Stimulated activated CD4-positive, alpha-beta T cell treated with anti-CD3 and anti-CD28 coated beads, Interleukin-2, amount 100 ng/mL, for 4 hours (primary cell): ENCODE measurements around the gene PACSIN2.
"Not testable (repeated sequence)": the region's sequence is repeated elsewhere in the genome, so short reads cannot be mapped to it uniquely, and the experiment has no call there.

ENCODE experiments used
- DNase-seq: peaks from one replicate; pipeline ENCODE4 v3.0.0-alpha.2; 2020; ENCODE audit warnings: low read depth

The PACSIN2 gene

DNA sequence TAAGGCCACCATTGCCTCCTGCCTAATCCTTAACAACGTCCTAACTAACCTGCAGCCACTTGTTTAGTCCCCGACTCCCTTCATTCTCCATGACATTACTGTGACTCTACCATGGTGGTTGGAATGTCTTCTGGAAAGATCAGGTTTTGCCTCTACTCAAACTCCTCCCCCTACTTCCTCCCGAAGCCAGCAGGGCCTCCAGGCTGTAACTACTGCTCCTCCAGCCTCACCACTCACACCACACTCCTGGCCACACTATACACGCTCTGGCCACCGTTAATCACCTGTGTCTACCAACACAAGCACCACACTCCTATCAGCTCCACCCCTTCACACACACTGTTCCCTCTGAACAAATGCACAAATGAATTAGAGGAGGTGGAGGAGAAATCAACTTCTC, 69.2 kb downstream of the PACSIN2 start:
- DNase-seq: no peak

DNA sequence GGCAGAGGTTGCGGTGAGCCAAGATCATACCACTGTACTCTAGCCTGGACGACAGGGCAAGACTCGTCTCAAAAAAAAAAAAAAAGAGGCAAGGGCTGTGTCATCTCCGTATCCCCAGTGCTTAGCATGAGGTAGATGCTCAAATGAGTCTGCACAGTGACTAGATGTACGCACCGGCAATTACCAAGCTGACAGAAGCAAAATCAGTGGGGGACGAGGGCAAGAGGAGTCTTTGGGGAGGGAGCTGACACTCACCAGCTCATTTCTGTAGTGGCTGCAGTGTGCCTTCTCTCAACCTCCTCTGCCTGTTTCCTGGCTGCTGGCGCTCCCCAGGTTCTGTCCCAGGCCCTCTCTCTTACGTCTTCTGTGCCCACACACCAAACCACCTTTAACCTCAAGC, 69.9 kb downstream of the PACSIN2 start:
- no peak for DNase-seq

DNA sequence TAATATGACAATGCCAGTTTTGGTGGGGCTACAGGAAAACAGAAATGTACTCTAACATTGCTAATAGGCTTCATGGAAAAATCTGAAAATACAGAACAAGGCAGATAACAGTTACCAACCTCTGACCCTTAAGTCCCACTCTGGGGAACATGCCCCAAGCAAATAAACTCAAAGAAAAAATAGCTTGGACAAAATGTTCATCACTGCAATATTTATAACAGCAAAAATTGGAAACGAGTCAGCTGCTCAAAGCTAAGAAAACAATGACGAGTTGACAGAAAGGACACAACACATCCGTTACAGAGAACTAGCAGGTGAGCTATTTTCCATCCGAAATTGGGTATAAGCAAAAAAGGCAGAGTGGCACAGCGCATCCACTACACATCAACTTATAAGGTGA, 70.5 kb downstream of the PACSIN2 start:
- no peak for DNase-seq

DNA sequence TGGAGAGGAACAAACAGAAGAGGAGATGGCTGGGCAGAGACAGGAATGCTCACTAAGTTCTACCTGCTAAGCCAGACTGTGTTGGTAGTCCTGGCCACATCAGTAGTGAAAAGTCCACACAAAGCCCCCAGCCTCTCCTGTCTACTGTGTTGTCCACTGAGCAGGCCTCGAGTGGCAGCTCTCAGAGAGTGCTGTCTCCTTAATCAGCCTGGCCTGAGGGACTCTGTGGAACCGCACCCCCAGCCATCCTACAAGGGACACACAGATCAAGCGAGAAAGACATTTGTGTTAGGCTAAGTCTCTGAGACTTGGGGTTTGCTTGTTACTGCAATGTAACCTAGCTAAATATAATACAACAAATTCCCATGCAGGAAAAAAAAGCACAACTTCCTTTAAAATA, 71.0 kb downstream of the PACSIN2 start:
- no peak for DNase-seq

DNA sequence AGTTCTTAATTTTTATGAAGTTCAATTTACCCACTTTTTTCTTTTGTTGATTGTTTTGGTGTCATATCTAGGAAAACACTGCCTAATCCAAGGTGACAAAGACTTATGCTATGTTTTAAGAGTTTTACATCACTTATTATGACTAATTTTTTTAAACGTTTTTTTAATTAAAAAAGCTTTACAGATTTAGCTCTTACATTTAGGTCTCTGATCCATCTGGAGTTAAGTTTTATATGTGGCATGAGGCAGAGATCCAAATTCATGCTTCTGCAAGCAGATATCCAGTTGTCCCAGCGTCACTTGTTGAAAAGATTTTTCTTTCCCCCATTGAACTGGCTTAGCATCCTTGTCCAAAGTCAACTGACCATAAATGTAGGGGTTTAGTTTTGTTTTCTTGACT, 72.6 kb downstream of the PACSIN2 start:
- DNase-seq: no peak

DNA sequence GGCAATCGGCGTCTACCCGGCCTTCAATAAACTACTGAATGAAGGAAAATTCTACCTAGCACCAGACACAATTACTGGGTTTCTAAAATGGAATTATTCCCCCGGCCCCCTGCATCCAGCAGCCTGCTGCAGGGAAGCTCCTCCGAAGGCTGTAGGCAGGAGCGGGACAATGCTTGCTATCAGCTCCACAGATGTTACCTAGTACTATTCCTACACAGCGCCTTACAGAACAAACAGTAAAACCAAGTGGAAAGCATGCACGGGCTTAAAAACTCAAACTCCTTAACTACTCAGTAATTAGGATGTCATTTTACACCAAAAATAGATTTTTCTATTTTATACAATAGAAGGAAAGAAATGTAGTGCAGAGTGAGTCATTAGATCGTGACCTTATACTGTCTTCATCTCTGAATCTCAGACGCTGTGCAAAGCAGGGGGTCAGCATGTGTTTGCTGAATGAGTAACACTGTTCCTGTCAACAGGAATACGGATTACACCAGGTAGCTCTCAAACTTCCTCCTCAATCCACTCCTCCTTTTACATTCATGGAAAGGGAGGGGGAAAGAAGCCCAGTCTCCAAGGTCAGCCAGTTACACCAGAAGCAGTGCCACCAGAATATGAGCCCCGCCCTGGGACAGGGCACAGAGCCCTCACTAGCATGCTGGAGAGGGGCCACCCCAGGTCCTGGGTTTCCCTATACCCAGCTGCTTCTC, 74.9 kb downstream of the PACSIN2 start:
- no peak for DNase-seq

DNA sequence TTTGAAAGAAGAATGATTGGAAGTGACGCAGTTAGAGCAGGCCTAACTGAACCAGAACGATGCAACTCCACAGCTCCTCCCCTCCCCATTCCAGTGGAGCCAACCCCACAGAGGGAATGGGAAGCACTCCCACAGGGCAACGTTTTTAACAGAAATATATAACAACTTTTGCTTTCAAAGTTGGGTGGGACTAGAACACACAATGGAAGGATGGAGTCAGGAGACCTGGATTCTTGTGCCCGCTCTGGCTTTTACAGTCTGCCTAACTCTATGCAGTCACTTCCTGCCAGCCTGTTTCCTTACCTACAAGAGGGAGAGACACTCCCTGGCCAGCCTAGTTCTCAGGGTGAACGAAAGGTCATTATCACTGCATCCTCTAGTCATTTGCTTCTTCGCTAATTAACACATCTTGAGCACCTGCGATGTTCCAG, 75.5 kb downstream of the PACSIN2 start:
- DNase-seq: no peak

DNA sequence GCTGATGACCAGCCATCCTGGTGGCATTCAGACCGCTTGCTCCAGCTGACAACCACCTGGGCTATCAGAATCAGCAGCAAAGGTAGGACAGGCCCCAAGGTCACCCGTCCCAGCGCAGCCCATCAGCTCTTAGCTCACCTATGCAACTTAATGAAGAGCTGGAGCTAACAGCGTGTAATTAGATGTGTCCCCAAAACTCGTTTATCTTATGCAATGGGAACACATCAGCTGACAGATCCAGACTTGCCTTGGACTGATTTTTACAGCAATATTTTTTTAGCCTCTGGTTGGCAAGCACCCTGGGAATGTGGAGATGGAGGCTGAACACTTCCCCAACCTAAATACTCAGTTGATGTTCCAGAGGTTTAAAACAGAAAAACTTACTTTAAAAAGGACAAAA, 76.0 kb downstream of the PACSIN2 start:
- DNase-seq: no peak

DNA sequence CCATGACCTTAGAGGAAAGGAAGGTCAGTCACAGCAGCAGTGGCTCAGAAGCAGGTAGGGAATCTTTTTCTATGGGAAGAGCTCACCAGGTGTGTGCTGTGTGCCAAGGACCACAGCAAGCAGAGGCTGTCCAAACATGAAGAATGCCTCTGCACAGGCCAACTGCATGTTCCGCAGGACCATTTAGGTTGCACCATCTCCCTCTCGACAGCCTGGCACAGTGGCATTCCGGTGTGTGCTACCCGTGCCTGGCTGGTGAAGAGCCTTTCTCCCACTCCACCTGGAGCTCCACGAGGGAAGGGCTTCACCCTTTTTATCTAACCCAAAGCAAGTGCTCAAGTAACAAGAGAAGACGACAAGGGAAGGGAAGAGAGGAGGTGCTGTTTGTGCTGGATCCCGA, 76.5 kb downstream of the PACSIN2 start:
- DNase-seq: no peak

DNA sequence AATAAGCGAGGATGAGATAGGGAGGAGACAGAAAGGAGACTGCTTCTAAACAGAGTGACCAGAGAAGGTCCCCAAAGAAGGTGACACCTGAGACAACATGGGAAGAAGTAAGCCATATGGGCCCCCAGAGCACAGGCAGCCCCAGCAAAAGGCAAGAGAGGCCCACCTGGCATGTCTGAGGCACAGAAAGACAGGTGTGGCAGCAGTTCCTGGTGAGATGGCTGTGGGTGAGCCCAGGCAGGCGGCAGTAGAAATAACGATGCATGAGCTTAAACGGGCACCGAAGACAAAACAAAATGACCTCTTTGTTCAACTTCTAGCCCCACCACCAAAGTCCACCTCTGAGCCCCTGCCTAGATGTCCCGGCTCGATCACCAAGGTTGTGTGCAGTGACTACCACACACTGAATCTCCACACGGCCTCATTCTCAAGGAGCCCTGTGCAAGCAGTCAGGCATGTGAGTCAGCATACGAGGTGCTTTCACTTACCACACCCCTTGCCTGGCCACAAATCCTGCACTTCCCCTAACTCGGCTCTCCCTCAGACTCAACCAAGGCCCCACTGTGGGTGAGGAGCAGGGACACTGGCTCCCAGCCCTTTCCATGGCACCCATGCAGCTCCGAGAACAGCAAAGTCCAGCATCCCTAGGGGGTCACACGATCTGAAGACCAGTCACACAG, 77.6 kb downstream of the PACSIN2 start:
- DNase-seq: no peak

DNA sequence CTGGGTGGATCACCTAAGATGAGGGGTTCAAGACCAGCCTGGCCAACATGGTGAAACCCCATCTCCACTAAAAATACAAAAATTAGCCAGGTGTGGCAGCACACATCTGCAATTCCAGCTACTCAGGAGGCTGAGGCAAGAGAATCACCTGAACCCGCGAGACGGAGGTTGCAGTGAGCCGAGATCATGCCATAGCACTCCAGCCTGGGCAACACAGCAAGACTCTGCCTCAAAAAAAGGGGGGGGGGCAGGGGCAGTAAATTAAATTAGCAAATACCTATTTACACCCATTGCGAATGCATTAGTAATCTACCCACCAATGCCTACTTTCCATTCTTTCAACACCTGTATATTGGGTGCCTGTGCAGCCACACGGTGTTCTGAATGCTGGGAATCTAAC, 78.3 kb downstream of the PACSIN2 start:
- DNase-seq: not testable (repeated sequence)

DNA sequence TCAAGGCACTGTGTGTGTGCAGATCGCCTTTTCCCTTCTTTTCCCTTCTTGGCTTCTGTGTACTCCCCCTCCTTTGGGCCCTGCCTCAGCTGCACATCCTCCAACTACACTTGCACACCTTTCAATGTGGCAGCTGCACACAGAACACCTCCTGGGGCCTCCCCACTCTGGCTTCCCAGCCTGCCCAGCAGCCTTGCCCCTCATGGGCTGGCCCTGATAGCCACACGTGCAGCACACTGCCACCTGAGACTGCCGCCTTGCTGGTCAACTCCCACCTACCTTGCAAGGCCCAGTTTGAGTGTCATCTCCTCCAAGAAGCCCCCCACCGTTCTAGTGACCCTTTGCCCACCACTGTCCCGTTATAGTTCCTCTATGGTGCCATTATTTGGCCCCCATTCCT, 80.6 kb downstream of the PACSIN2 start:
- DNase-seq: no peak

DNA sequence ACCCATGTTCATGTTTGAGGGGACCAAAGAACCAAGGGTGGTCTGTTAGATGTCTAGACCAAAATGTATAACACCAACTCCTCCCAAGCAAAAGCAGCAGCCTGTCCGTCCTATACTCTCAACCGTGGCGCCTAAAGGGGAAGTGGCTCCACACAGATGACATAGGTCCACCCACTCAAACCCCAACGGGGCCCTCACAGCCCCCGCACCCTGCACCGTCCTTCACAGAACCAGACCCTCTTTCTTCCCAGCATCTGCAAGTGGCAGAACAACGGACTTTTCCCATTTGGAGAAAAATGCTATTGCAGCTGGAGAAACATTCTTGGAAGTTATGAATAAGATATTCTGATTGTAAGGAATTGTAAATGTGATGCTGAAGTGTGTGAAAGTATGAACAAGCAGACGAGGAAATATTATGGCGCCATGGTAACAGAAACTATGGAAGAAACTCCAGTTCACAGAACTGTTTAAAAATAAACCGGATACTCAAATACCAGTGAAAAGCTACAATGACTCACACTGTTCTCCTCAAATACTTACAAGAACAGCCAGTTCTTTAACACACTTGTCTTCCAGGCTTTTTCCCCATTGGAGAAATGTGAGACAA, 81.4 kb downstream of the PACSIN2 start:
- no peak for DNase-seq

DNA sequence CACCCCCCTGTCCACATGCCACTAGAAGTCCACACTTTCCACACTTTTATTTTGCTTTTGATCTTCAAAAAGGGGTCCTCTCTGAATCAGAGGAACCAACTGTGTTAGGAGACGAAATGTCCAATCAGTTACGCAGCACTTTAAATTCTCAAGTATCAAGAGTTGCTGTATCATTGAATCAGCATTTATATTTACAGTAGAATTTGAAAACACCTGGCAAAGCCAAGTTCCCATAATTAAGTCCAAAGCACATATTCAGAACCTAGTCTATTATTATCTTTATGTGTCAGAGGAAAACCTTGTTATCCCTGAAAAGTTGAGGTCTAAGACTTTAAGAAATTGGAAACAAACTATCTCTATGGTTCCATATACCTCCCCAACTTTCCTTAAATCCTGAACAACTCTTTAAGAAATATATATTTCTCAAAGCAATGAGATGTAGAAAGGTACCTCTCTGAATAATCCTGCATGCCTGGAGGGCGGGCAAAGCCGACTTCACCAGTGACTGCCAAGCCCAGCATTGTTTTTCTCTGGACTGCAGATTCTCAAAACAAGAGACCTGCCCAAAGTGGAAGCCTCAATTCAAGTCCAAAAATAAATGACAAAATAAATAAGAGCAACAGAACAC, 82.0 kb downstream of the PACSIN2 start:
- DNase-seq: no peak

DNA sequence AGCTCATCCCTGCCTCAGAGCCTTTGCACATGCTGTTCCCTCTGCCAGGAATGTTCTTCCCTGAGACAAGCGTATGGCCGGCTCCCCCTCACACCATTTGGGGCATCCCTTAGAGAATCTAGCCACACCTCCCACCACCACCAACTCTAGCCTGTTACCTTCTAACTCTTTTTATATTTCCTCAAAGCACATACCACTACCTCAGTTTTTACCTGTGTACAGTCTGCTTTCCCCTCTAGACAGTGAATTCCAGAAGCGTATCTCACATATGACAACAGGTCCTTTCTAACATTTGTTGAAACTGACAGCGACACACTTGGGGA, 82.8 kb downstream of the PACSIN2 start:
- no peak for DNase-seq

DNA sequence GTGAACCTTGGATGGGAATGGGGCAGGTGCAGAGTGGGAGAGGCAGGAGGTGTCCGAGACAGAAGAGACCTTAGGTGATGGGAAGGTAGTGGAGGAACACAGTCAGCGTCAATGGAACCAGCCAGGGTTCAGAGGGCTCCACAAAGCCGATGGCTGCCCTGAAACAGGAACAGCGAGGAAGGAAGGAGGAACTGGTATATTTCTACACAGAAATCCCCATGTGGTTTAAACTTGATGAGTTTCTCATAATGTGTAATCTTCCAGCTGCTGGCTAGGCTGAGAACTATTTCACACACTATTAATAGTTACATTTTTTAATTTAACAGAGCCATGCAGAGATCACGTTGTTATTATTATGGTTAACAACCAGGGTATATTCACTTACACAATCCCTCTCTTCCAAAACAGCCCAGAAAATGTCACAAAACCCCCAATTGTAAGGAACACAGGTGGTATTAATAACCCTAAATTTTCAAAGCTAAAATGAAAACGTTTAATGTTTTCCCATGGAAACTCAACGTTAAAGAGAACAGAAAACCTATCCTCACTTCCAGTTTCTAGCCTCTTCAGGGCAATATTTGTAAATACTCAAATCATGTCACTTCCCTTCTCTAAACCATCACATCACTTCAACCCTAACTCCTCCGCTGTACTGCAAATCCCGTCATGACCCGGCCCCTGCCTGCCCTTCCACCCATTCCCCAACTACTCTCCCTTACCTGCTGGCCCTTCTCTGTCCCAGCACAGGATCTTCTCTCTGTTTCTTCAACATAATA, 83.3 kb downstream of the PACSIN2 start:
- no peak for DNase-seq

DNA sequence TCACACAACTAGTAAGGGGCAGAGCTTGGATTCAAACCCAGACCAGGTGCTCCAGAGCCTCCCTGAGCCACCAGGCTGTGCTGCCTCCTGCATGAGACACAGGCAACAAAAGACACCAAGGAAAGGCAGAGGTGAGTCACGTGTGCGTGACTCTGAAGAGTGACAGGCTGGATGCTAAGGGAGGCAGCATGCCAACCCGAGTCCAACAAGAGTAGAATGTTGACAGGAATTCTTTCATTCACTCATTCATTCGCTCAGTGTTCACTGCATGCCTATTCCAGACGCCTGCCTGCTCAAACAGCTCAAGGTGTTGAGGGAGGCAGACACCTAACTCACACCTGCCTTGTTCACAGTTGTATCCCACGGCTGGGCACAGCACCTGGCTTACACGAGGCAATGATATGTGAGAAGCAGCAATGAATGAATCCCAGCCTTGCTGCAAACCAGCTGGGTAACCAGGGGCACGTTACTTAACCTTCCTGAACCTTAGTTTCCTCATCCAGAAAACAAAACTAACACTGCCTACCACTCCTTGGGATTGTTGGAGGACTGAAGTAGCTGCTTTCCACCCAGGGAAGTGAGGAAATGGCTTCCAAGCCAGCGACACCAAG, 84.0 kb downstream of the PACSIN2 start:
- DNase-seq: no peak

DNA sequence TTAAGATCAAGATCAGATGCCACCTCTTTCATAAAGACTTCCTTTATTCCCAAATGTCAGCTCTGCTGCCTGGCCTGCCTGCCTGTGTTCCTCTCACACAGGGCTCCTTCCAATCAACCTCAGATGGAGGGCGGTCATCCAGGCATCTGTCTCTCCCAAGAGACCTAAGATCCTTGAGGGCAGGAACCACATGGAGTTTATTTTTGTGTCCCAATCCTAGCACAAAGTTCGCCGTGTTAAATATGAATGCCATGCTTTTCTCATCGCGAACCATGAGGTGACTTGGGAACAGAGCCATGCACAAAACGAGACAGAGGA, 85.2 kb downstream of the PACSIN2 start:
- no peak for DNase-seq

DNA sequence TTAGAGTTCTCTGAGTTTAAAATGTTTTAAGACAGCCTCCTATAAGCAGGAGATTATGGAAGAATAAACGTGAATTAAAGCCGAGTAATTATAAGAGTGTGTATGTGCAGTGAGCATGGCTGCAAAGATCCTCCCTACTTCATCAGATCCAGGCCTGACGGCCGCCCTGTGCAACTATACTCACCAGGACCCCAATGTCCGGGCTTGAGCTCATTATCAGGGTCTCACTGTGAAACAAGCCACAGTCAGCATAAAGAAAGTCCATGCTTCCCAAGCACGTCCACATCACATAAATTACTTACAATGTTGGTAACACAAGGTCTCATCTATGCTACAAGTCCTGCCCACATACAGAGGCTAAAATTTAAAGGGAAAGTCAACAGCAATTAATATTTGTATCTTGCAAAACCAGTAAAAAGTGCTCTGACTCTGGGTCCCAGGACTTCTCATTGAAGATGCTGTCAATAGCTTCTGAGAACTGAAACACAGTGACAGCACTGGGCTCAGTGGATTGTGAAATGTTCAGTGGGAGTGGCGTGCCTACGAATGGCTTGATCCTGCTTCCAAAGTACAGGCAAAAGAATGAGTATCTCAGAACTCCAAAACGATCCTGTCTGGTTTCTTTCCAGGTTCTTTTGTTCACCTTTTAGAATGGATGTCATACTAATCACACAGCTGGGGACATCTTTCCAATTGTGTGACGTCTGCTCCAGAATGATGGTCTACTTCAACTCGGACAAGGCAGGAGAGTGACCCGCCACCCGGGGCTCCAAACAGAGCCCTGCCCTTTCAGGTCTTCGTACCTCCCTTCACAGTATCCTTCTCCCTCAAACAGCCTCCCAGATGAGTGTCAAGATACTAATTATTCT, 85.7 kb downstream of the PACSIN2 start:
- DNase-seq: no peak

DNA sequence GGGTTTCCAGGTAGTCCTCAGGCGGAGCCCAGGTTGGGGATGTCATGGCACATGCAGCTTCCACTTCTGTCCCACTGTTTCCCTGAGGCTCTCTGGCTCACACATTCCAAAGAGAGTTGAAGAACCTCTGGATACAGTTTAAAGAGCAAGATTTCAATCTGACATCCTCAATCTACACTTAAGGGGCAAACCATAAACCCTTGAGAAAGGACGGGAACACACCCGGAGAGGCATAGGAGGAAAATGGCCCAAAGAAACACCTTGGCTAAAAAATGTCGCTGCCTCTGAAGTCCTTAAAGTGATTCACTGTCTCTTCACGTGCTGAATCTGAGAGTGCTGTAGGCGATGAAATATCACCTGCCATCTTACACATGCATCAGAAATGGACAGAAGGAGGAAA, 87.0 kb downstream of the PACSIN2 start:
- DNase-seq: no peak

DNA sequence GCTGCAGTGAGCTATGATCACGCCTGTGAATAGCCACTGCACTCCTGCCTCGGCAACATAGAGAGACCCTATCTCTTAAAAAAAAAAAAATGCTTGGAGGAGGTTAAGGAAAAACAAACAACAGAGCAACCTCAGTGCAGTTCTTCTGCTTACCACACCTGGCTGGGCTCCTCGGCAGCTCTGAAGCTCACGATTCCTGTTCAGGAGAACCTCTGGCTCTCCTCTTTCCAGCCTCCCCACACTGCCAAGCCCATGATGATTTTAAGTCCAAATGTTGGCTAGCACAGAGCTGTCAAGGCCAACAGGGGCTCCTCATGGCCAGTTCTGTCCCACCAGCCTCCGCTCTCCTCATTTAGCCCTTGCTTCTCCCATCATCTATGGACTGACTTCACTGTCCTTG, 88.2 kb downstream of the PACSIN2 start:
- DNase-seq: no peak
